MM.1S (cell line): ENCODE data around the gene COQ2.
"Not testable (repeated sequence)": the region's sequence is repeated elsewhere in the genome, so short reads cannot be mapped to it uniquely, and the experiment has no call there.

Experiments used
- DNase-seq: peaks from one replicate; pipeline ENCODE4 v3.0.0-alpha.2; 2015
- H2AFZ ChIP-seq: fragments of 300-600 bp; sonication (generic); 2 replicates; pipeline ENCODE4 v1.6.0; 2016; ENCODE audit warnings: antibody characterized with exemption, low read length
- H3F3A ChIP-seq: fragments of 300-600 bp; sonication (generic); 2 replicates; pipeline ENCODE4 v1.6.1; 2016; ENCODE audit warnings: mild to moderate bottlenecking, antibody characterized with exemption, low read length, moderate library complexity, mixed read lengths; ENCODE audit not compliant: insufficient read depth
- H3K27ac ChIP-seq: fragments of 300-600 bp; sonication (generic); 2 replicates; pipeline ENCODE4 v1.5.1; 2016; ENCODE audit warnings: mild to moderate bottlenecking, low read length
- H3K27me3 ChIP-seq: fragments of 300-600 bp; sonication (generic); replicated peaks from 2 replicates; pipeline ENCODE4 v1.6.0; 2016; ENCODE audit warnings: low read length; ENCODE audit not compliant: insufficient read depth
- H3K36me3 ChIP-seq: fragments of 300-600 bp; sonication (generic); replicated peaks from 2 replicates; pipeline ENCODE4 v1.6.1; 2016; ENCODE audit warnings: mild to moderate bottlenecking, low read length, mixed read lengths; ENCODE audit not compliant: insufficient read depth
- H3K4me1 ChIP-seq: fragments of 300-600 bp; sonication (generic); 2 replicates; pipeline ENCODE4 v1.6.1; 2016; ENCODE audit warnings: low read length, mixed read lengths
- H3K4me2 ChIP-seq: fragments of 300-600 bp; sonication (generic); 2 replicates; pipeline ENCODE4 v1.6.0; 2016; ENCODE audit warnings: low read depth, low read length
- H3K4me3 ChIP-seq: fragments of 300-600 bp; sonication (generic); 2 replicates; pipeline ENCODE4 v1.5.1; 2016; ENCODE audit warnings: low read length, mixed read lengths
- H3K79me2 ChIP-seq: fragments of 300-600 bp; sonication (generic); 2 replicates; pipeline ENCODE4 v1.6.1; 2016; ENCODE audit warnings: mixed run types, low read length, mixed read lengths
- H3K9ac ChIP-seq: fragments of 300-600 bp; sonication (generic); 2 replicates; pipeline ENCODE4 v1.6.1; 2016; ENCODE audit warnings: low read length, mixed read lengths
- H3K9me2 ChIP-seq: fragments of 300-600 bp; sonication (generic); replicated peaks from 2 replicates; pipeline ENCODE4 v1.6.1; 2016; ENCODE audit warnings: mild to moderate bottlenecking, low read length, mixed read lengths; ENCODE audit not compliant: insufficient read depth
- H3K9me3 ChIP-seq: fragments of 300-600 bp; sonication (generic); replicated peaks from 2 replicates; pipeline ENCODE4 v1.6.1; 2016; ENCODE audit warnings: mild to moderate bottlenecking, low read length, mixed read lengths; ENCODE audit not compliant: insufficient read depth
- H4K20me1 ChIP-seq: fragments of 300-600 bp; sonication (generic); 2 replicates; pipeline ENCODE4 v1.6.1; 2016; ENCODE audit warnings: mild to moderate bottlenecking, low read length, moderate library complexity, mixed read lengths; ENCODE audit not compliant: insufficient read depth
- EZH2 ChIP-seq: fragments of 300-600 bp; sonication (generic); optimal IDR thresholded peaks from 2 replicates; pipeline ENCODE3; 2017; ENCODE audit warnings: low read depth, mild to moderate bottlenecking, antibody characterized with exemption, low read length, mixed read lengths
- EZH2phosphoT487 ChIP-seq: fragments of 300-600 bp; sonication (generic); IDR thresholded peaks from 2 replicates; pipeline ENCODE4 v1.6.1; 2018; ENCODE audit warnings: antibody characterized with exemption, low read length
- TF ChIP-seq, protein P1 (sequence below): fragments of 300-600 bp; sonication (generic); IDR thresholded peaks from 2 replicates; pipeline ENCODE4 v1.5.1; 2016; ENCODE audit warnings: antibody characterized with exemption, low read length, mixed read lengths

COQ2 gene

DNA sequence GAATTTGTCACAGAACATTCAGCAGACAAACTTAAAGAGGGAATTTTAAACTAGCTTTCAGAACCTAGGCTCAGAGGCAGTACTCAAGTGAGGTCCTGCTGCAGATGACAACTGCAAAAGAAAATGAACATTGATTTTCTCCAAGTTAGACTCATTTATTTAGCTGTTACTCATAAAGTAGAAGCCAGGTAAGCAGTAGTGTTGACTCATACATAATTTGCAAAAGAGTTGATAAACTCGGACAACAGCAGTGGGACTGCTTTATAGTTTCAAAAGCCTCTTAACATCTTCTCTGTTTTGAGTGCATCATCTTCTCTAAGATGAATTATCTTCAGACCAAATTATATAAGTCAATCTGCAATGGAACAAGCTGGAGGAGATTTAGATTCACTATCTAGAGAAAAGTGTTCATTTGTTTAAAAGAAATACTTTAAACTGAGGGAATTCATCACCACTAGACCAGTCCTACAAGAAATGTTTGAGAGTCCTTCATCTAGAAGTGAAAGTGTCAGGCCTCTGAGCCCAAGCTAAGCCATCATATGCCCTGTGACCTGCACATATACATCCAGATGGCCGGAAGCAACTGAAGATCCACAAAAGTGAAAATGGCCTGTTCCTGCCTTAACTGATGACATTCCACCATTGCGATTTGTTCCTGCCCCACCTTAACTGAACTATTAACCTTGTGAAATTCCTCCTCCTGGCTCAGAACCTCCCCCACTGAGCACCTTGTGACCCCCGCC is 49.5 kb downstream of the COQ2 start:
- Histone ChIP-seq H4K20me1 (no peaks in the 10 kb centered on the region), H3K4me1 (peaks cover 37% of the 10 kb centered on the region), H3K9me3 (no peaks in the 10 kb centered on the region), H3K27me3 (no peaks in the 10 kb centered on the region), H3K36me3 (no peaks in the 10 kb centered on the region), H2AFZ (no peak overlapping the region), H3K79me2 (no peaks in the 10 kb centered on the region), H3K4me3 (no peak overlapping the region), H3K9me2 (no peaks in the 10 kb centered on the region), H3K27ac (no peak overlapping the region), H3K4me2 (no peak overlapping the region), H3K9ac (no peak overlapping the region), H3F3A (peaks cover 21% of the 10 kb centered on the region)
- TF ChIP-seq EZH2 (no peak), EZH2phosphoT487 (no peak)
- TF ChIP-seq, protein P1, sequence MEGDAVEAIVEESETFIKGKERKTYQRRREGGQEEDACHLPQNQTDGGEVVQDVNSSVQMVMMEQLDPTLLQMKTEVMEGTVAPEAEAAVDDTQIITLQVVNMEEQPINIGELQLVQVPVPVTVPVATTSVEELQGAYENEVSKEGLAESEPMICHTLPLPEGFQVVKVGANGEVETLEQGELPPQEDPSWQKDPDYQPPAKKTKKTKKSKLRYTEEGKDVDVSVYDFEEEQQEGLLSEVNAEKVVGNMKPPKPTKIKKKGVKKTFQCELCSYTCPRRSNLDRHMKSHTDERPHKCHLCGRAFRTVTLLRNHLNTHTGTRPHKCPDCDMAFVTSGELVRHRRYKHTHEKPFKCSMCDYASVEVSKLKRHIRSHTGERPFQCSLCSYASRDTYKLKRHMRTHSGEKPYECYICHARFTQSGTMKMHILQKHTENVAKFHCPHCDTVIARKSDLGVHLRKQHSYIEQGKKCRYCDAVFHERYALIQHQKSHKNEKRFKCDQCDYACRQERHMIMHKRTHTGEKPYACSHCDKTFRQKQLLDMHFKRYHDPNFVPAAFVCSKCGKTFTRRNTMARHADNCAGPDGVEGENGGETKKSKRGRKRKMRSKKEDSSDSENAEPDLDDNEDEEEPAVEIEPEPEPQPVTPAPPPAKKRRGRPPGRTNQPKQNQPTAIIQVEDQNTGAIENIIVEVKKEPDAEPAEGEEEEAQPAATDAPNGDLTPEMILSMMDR: no peak
- no peak for DNase-seq

DNA sequence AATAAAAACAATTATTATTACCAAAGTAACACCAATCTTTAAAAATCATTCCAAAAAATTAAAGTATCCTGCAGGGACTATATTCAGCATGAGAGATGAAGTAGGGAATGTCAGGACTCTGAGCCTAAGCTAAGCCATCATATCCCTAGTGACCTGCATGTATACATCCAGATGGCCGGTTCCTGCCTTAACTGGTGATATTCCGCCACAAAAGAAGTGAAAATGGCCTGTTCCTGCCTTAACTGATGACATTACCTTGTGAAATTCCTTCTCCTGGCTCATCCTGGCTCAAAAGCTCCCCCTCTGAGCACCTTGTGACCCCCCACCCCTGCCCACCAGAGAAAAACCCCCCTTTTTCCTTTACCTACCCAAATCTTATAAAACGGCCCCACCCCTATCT is 50.2 kb downstream of the COQ2 start:
- not testable (repeated sequence) for H3K4me2 ChIP-seq, H3K36me3 ChIP-seq, H3K4me3 ChIP-seq, H3K27me3 ChIP-seq, DNase-seq, H4K20me1 ChIP-seq, H3K9me2 ChIP-seq, H3K79me2 ChIP-seq, H3K9ac ChIP-seq, H3K27ac ChIP-seq, H2AFZ ChIP-seq, H3K9me3 ChIP-seq
- Histone ChIP-seq H3F3A (peaks cover 15% of the 10 kb centered on the region; the same call in 1 of the 2 replicates), H3K4me1 (peaks cover 31% of the 10 kb centered on the region)

DNA sequence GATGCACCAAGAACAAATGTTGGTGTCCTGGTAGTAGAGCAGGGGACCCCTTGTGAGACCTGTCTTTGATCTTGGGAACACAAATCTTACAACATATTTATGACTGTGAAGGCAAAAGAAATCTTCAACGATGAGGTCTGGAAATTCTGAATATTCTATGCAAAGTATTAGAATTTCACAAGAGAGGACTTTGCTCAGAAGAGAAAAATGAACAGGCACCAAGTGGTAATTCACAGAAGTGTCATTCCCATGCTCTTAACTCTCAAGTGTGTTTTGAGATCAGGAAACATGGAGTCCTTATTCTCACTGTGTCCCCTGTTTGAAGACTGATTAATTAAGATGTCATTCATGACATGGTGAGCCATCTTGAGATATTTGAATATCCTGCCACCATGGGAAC is 52.5 kb downstream of the COQ2 start:
- Histone ChIP-seq H3K4me1 (peaks cover 31% of the 10 kb centered on the region), H3F3A (peaks cover 15% of the 10 kb centered on the region; the same call in 1 of the 2 replicates), H2AFZ (no peak overlapping the region), H3K27me3 (no peaks in the 10 kb centered on the region), H3K4me3 (no peak overlapping the region), H3K79me2 (no peaks in the 10 kb centered on the region), H3K36me3 (no peaks in the 10 kb centered on the region), H4K20me1 (no peaks in the 10 kb centered on the region), H3K27ac (peak overlapping the region; percentile 45; the same call in 1 of the 2 replicates), H3K9ac (no peak overlapping the region), H3K4me2 (peak overlapping the region; percentile 34), H3K9me3 (no peaks in the 10 kb centered on the region), H3K9me2 (no peaks in the 10 kb centered on the region)
- DNase-seq: no peak
- TF ChIP-seq, protein P1: no peak
- TF ChIP-seq EZH2phosphoT487 (no peak), EZH2 (no peak)

DNA sequence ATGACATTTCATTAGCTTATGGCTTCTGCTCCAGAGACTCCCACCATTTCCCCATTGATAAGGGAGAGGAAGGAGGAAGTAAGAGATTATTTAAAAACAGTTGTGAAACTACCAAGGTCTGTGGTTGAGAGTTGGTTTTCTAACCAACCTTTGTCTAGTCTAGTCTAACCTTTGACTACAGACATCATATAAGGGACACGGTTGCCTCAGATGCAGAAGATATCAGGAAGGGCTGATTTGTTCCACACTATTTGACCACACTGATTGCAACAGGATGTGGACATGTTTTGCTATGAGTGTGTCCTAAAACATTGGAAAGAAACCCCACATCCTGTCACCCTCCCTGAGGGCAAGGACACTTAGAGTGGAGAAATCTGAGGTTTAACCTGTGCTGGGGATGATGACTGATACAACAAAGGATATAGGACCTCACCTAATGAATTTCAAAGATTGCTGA is 53.0 kb downstream of the COQ2 start:
- H3K27ac ChIP-seq: peak overlapping the region; percentile 45; the same call in 1 of the 2 replicates
- TF ChIP-seq EZH2: no peak
- TF ChIP-seq EZH2phosphoT487: no peak
- TF ChIP-seq, protein P1: no peak
- peak overlapping the region; percentile 34 for H3K4me2 ChIP-seq
- no peaks in the 10 kb centered on the region for H3K79me2 ChIP-seq
- peaks cover 31% of the 10 kb centered on the region for H3K4me1 ChIP-seq
- no peaks in the 10 kb centered on the region for H3K36me3 ChIP-seq
- H2AFZ ChIP-seq: no peak overlapping the region
- H3K4me3 ChIP-seq: no peak overlapping the region
- H3K9me2 ChIP-seq: no peaks in the 10 kb centered on the region
- DNase-seq: peak; percentile 66
- no peaks in the 10 kb centered on the region for H4K20me1 ChIP-seq
- no peaks in the 10 kb centered on the region for H3K27me3 ChIP-seq
- no peak overlapping the region for H3K9ac ChIP-seq
- H3F3A ChIP-seq: peaks cover 15% of the 10 kb centered on the region; the same call in 1 of the 2 replicates
- H3K9me3 ChIP-seq: no peaks in the 10 kb centered on the region
